Omental fat pad (tissue), 4 donors: Measurements from ENCODE around the gene CCDC177. TPM values are rescaled to one million over a fixed set of nuclear protein-coding genes. Genes with fewer than 3 reads are reported as not detected.

ENCODE experiments used
- ATAC-seq: fragments of 150-250 bp; one replicate; pipeline ENCODE4 v1.9.1; 2016; ENCODE audit warnings: mild to moderate bottlenecking, moderate library complexity; ENCODE audit not compliant: low FRiP score
- DNase-seq: peaks from one replicate; pipeline ENCODE4 v3.0.0-alpha.2; 2019; ENCODE audit warnings: low spot score
- total RNA-seq, 4 donors: library from RNA; depleted of rRNA; stranded (reverse); fragments of >200 nt; gene quantifications; one replicate each; pipeline ENCODE4 v1.1.0, GENCODE V29; 2016
- TF ChIP-seq, protein P1 (sequence below), 3 donors: fragments of 450-650 bp; IDR thresholded peaks; one replicate each; pipeline ENCODE4 v1.5.1; 2016 to 2017; ENCODE audit warnings: antibody characterized with exemption in 3 of 3, mild to moderate bottlenecking in 3 of 3, moderate library complexity in 2 of 3

Gene CCDC177
- total RNA-seq, 4 donors from 2014 or later = 0.09 TPM; not detected in 3

GRCh38 chr14:69531135-69531534 is 43.5 kb downstream of the CCDC177 start:
- DNase-seq = no peak
- ATAC-seq = no peak

DNA sequence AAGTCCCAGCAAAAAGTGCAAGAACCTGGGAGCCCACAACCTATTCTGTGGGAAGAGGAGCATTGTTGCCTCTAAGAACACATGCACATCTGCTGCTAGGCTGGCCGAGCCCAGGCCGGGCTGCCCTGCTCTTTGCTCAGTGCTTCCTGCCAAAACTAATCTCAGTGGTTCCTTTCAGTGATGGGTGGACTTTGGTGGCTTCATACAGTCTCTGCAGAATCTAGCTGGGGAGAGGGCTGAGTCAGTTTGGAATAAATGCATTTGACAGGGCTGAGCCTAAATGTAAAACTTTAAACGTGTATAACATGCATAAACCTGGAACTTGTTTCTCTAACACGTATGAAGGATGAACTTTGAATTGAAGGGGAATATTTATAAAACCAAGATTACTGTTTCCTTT is 44.6 kb downstream of the CCDC177 start:
- ATAC-seq (no peak), DNase-seq (no peak)
- TF ChIP-seq, protein P1, sequence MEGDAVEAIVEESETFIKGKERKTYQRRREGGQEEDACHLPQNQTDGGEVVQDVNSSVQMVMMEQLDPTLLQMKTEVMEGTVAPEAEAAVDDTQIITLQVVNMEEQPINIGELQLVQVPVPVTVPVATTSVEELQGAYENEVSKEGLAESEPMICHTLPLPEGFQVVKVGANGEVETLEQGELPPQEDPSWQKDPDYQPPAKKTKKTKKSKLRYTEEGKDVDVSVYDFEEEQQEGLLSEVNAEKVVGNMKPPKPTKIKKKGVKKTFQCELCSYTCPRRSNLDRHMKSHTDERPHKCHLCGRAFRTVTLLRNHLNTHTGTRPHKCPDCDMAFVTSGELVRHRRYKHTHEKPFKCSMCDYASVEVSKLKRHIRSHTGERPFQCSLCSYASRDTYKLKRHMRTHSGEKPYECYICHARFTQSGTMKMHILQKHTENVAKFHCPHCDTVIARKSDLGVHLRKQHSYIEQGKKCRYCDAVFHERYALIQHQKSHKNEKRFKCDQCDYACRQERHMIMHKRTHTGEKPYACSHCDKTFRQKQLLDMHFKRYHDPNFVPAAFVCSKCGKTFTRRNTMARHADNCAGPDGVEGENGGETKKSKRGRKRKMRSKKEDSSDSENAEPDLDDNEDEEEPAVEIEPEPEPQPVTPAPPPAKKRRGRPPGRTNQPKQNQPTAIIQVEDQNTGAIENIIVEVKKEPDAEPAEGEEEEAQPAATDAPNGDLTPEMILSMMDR (IDR thresholded peaks at IDR 0.05) = no peak

More at GRCh38 chr14:69531135-69531534, 43.5 kb downstream of the CCDC177 start:
- TF ChIP-seq, protein P1 (IDR thresholded peaks at IDR 0.05) = no peak

DNA sequence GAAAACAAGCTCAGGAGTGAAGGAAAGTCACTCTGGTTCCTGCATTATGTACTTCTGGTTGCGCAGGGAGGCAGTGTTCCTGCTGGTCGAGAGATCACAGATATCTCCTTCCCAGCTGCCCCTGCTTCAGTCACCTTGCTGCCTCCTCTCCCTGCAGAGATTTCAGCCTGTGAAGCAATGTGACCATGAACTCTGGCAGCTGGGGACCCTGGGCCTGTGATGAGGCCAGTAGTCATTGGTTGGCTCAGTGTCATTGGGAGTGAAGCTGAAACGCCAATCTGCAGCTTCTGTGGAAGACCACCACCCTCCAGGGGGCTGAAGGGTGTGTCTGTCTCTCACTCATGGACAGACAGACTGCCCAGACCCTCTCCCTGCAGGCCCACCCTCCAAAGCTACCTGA is 45.1 kb downstream of the CCDC177 start:
- ATAC-seq (no peak), DNase-seq (no peak)
- TF ChIP-seq, protein P1 (IDR thresholded peaks at IDR 0.05) = no peak

DNA sequence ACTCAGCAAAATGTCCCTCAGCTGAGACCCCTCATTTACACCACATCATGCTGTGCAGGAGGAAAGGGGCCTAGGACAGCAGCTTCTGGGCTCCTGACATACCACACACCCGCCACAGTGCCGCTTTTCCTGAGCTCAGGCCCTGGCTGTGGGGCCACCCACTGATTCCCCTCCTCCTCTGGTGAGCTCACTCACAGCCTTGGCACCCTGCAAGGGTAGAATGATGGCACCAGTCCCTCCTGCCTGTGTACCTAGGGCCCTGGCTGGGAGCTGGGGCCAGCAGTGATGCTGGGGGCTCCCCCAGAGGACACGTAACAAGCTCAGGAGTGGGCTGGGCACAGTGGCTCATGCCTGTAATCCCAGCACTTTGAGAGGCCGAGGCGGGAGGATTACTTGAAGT is 45.7 kb downstream of the CCDC177 start:
- TF ChIP-seq, protein P1 (IDR thresholded peaks at IDR 0.05) = no peak
- DNase-seq (no peak), ATAC-seq (no peak)

GRCh38 chr14:69528143-69528542 is 46.5 kb downstream of the CCDC177 start:
- DNase-seq = no peak
- TF ChIP-seq, protein P1 (IDR thresholded peaks at IDR 0.05) = no peak
- ATAC-seq = no peak

- TF ChIP-seq, protein P1 (IDR thresholded peaks at IDR 0.05) = no peak
- ATAC-seq = no peak
- no peak for DNase-seq
These were observed 47.0 kb downstream of the CCDC177 start for GRCh38 chr14:69527635-69528034.

GRCh38 chr14:69525896-69526295 is 48.8 kb downstream of the CCDC177 start:
- no peak for DNase-seq
- TF ChIP-seq, protein P1 (IDR thresholded peaks at IDR 0.05) = no peak
- no peak for ATAC-seq
